Breast epithelium (tissue), 3 donors: ENCODE results near the gene SLC16A6.
"Not testable (repeated sequence)": the region's sequence is repeated elsewhere in the genome, so short reads cannot be mapped to it uniquely, and the experiment has no call there.

Experiments used
- CTCF ChIP-seq, 3 donors: fragments of 450-650 bp; IDR thresholded peaks; one replicate each; pipeline ENCODE4 v1.5.1; 2016 to 2017; ENCODE audit warnings: antibody characterized with exemption in 3 of 3, mild to moderate bottlenecking in 3 of 3, moderate library complexity in 3 of 3
- POLR2AphosphoS5 ChIP-seq, 3 donors: sonication (generic); formaldehyde crosslinking; IDR thresholded peaks; one replicate each; pipeline ENCODE4 v1.6.1; 2017; ENCODE audit warnings: antibody characterized with exemption in 3 of 3

- TF ChIP-seq CTCF, POLR2AphosphoS5 (IDR thresholded peaks at IDR 0.05): not testable (repeated sequence)
Observed at GRCh38 chr17:68258890-68259647, 31.9 kb downstream of the SLC16A6 start.
